H1 (cell line): ENCODE results near the gene DVL1. TPM values are rescaled to one million over a fixed set of nuclear protein-coding genes. Genes with fewer than 3 reads are reported as not detected.

Experiments
- CTCF ChIA-PET: fragments of 300-600 bp; sonication (Branson Sonifier 250); formaldehyde crosslinking; loops from one replicate; lab custom pipeline; 2021; ENCODE audit not compliant: partially characterized antibody; lab: Charles Lee
- POLR2A ChIA-PET: fragments of 300-600 bp; sonication (Branson Sonifier 250); formaldehyde crosslinking; loops from one replicate; lab custom pipeline; 2021; ENCODE audit warnings: inconsistent platforms; ENCODE audit not compliant: partially characterized antibody; lab: Charles Lee
- DNase-seq, 2 experiments: peaks; one replicate each; pipeline versions ENCODE4 v3.0.0 to v3.0.0-alpha.2; 2010 to 2022; ENCODE audit warnings: low spot score in 2 of 2, low read depth in 1 of 2, mixed read lengths in 1 of 2
- FAIRE-seq: peaks from 2 replicates; lab custom pipeline; 2011; peaks lifted over from hg19 to GRCh38; lab: Jason Lieb, UNC
- H2AFZ ChIP-seq: 2 replicates; pipeline ENCODE4 v1.8.1; 2012; ENCODE audit warnings: low read length, inconsistent platforms
- H2AK5ac ChIP-seq: 2 replicates; pipeline ENCODE4 v1.6.1; 2013; ENCODE audit warnings: low read depth, low read length
- H2BK120ac ChIP-seq: replicated peaks from 2 replicates; pipeline ENCODE3; 2013; ENCODE audit warnings: low read depth, low read length, inconsistent platforms
- H2BK12ac ChIP-seq: 2 replicates; pipeline ENCODE4 v1.6.1; 2013; ENCODE audit warnings: low read depth, low read length
- H2BK15ac ChIP-seq: 2 replicates; pipeline ENCODE4 v1.6.1; 2013; ENCODE audit warnings: low read length
- H2BK20ac ChIP-seq: 2 replicates; pipeline ENCODE4 v1.6.1; 2013; ENCODE audit warnings: low read length
- H2BK5ac ChIP-seq: 2 replicates; pipeline ENCODE4 v1.6.1; 2013; ENCODE audit warnings: low read depth, low read length
- H3K14ac ChIP-seq: 2 replicates; pipeline ENCODE4 v1.6.1; 2013; ENCODE audit warnings: inconsistent platforms; ENCODE audit not compliant: insufficient read length
- H3K18ac ChIP-seq: 2 replicates; pipeline ENCODE4 v1.6.1; 2013; ENCODE audit warnings: low read length; ENCODE audit errors: extremely low read depth
- H3K23ac ChIP-seq: 2 replicates; pipeline ENCODE4 v1.6.1; 2013; ENCODE audit warnings: inconsistent platforms; ENCODE audit not compliant: insufficient read length
- H3K23me2 ChIP-seq: 2 replicates; pipeline ENCODE4 v1.6.1; 2013; ENCODE audit warnings: low read depth, low read length
- H3K27ac ChIP-seq: 2 replicates; pipeline ENCODE4 v1.6.1; 2011; ENCODE audit warnings: low read depth, low read length, inconsistent platforms
- H3K27me3 ChIP-seq, 4 experiments: replicated peaks in 1 of 4; 1 replicate in 1 of 4; 2 replicates in 3 of 4; pipeline versions ENCODE4 v1.6.1 to v1.8.1; 2011 to 2013; ENCODE audit warnings: low read length in 3 of 4, mild to moderate bottlenecking in 3 of 4, inconsistent platforms in 2 of 4, mixed read lengths in 2 of 4, moderate library complexity in 1 of 4; ENCODE audit not compliant: control insufficient read depth in 3 of 4, insufficient read depth in 3 of 4; ENCODE audit errors: extremely low read depth in 1 of 4
- H3K36me3 ChIP-seq, 4 experiments: 2 replicates each; pipeline versions ENCODE4 v1.6.1 to v1.8.1; 2011 to 2013; ENCODE audit warnings: mild to moderate bottlenecking in 4 of 4, low read length in 3 of 4, moderate library complexity in 2 of 4, control low read depth in 1 of 4, inconsistent platforms in 1 of 4; ENCODE audit not compliant: insufficient read depth in 4 of 4, control insufficient read depth in 2 of 4
- H3K4ac ChIP-seq: replicated peaks from 2 replicates; pipeline ENCODE3; 2013; ENCODE audit warnings: low read length, low read depth, mixed read lengths, inconsistent platforms; ENCODE audit not compliant: insufficient read length
- H3K4me1 ChIP-seq, 4 experiments: replicated peaks in 1 of 4; 1 replicate in 1 of 4; 2 replicates in 3 of 4; pipeline versions ENCODE4 v1.6.1 to v1.8.1; 2011 to 2013; ENCODE audit warnings: low read length in 3 of 4, inconsistent platforms in 2 of 4, mixed read lengths in 1 of 4; ENCODE audit not compliant: insufficient read depth in 4 of 4, control insufficient read depth in 3 of 4
- H3K4me2 ChIP-seq, 2 experiments: 2 replicates each; pipeline versions ENCODE4 v1.6.1 to v1.8.1; 2011 to 2013; ENCODE audit warnings: low read depth in 2 of 2, low read length in 2 of 2, control low read depth in 1 of 2, inconsistent platforms in 1 of 2, mild to moderate bottlenecking in 1 of 2; ENCODE audit not compliant: insufficient read depth in 1 of 2
- H3K4me3 ChIP-seq, 4 experiments: fragments of 200-600, 300-600 bp in 1 of 4; sonication (generic), shearing (Covaris generic), sonication (Bioruptor Twin) in 1 of 4; 2 replicates each; pipeline versions ENCODE4 v1.5.1 to v1.8.1; 2011 to 2016; ENCODE audit warnings: low read length in 4 of 4, low read depth in 3 of 4, control low read depth in 2 of 4, inconsistent platforms in 2 of 4, mild to moderate bottlenecking in 2 of 4, mixed read lengths in 1 of 4, moderate library complexity in 1 of 4; ENCODE audit not compliant: insufficient read depth in 2 of 4; ENCODE audit errors: extremely low read depth in 1 of 4
- H3K56ac ChIP-seq: replicated peaks from 2 replicates; pipeline ENCODE3; 2013; ENCODE audit warnings: low read depth, mild to moderate bottlenecking, mixed read lengths, low read length, inconsistent platforms; ENCODE audit not compliant: insufficient read length
- H3K79me1 ChIP-seq: 2 replicates; pipeline ENCODE4 v1.6.1; 2013; ENCODE audit warnings: low read depth, low read length, control low read depth
- H3K79me2 ChIP-seq, 2 experiments: 2 replicates each; pipeline versions ENCODE4 v1.6.1 to v1.8.1; 2012 to 2013; ENCODE audit warnings: low read length in 2 of 2, mild to moderate bottlenecking in 2 of 2, inconsistent platforms in 1 of 2; ENCODE audit not compliant: insufficient read depth in 2 of 2, control insufficient read depth in 1 of 2
- H3K9ac ChIP-seq, 4 experiments: replicated peaks in 1 of 4; 1 replicate in 1 of 4; 2 replicates in 3 of 4; pipeline versions ENCODE4 v1.6.1 to v1.8.1; 2011 to 2013; ENCODE audit warnings: low read depth in 3 of 4, low read length in 3 of 4, control low read depth in 2 of 4, mild to moderate bottlenecking in 2 of 4, moderate library complexity in 2 of 4, inconsistent platforms in 1 of 4; ENCODE audit errors: extremely low read depth in 1 of 4
- H3K9me3 ChIP-seq, 2 experiments: 2 replicates each; pipeline versions ENCODE4 v1.6.1 to v1.8.1; 2012 to 2013; ENCODE audit warnings: mild to moderate bottlenecking in 2 of 2, moderate library complexity in 2 of 2, control low read depth in 1 of 2, inconsistent platforms in 1 of 2, low read depth in 1 of 2, low read length in 1 of 2, mixed read lengths in 1 of 2; ENCODE audit not compliant: insufficient read depth in 2 of 2
- H4K20me1 ChIP-seq, 2 experiments: replicated peaks in 1 of 2; 2 replicates each; pipeline versions ENCODE3 to v1.8.1; 2011 to 2013; ENCODE audit warnings: inconsistent platforms in 2 of 2, low read length in 2 of 2, mild to moderate bottlenecking in 1 of 2; ENCODE audit not compliant: insufficient read depth in 2 of 2, control insufficient read depth in 1 of 2
- H4K5ac ChIP-seq: 2 replicates; pipeline ENCODE4 v1.6.1; 2013; ENCODE audit warnings: low read length, low read depth, mixed read lengths, inconsistent platforms; ENCODE audit not compliant: insufficient read length
- H4K8ac ChIP-seq: 2 replicates; pipeline ENCODE4 v1.8.0; 2013; ENCODE audit warnings: mild to moderate bottlenecking, moderate library complexity, low read length, inconsistent platforms; ENCODE audit not compliant: insufficient read depth; ENCODE audit errors: extremely low read depth
- H4K91ac ChIP-seq: replicated peaks from 2 replicates; pipeline ENCODE3; 2013; ENCODE audit warnings: low read length, mixed read lengths, inconsistent platforms; ENCODE audit not compliant: insufficient read length
- BACH1 ChIP-seq: IDR thresholded peaks from 2 replicates; pipeline ENCODE4 v1.6.1; 2012; ENCODE audit warnings: low read length, improper control_type of control experiment
- BCL11A ChIP-seq, 2 experiments: IDR thresholded peaks; one replicate each; pipeline ENCODE4 v1.6.1; 2011; ENCODE audit warnings: low read depth in 2 of 2, low read length in 2 of 2, mild to moderate bottlenecking in 2 of 2
- BRCA1 ChIP-seq: IDR thresholded peaks from 2 replicates; pipeline ENCODE4 v1.6.1; 2012; ENCODE audit warnings: low read depth, low read length, improper control_type of control experiment
- CHD1 ChIP-seq: IDR thresholded peaks from 2 replicates; pipeline ENCODE4 v1.6.1; 2012; ENCODE audit warnings: low read depth, low read length, improper control_type of control experiment
- FOSL1 ChIP-seq: IDR thresholded peaks from 2 replicates; pipeline ENCODE4 v1.6.1; 2011; ENCODE audit warnings: mild to moderate bottlenecking, low read depth, low read length, moderate library complexity; ENCODE audit not compliant: insufficient read depth
- JUN ChIP-seq: IDR thresholded peaks from 2 replicates; pipeline ENCODE4 v1.6.1; 2011; ENCODE audit warnings: low read depth, mild to moderate bottlenecking, improper control_type of control experiment, low read length
- POU5F1 ChIP-seq: IDR thresholded peaks from 2 replicates; pipeline ENCODE4 v1.6.1; 2011; ENCODE audit warnings: low read depth, mild to moderate bottlenecking, low read length, moderate library complexity
- RAD21 ChIP-seq, 2 experiments: IDR thresholded peaks in 1 of 2; conservative IDR thresholded peaks in 1 of 2; 2 replicates each; pipeline ENCODE4 v1.6.1; 2011; ENCODE audit warnings: low read depth in 2 of 2, low read length in 2 of 2, improper control_type of control experiment in 1 of 2, inconsistent platforms in 1 of 2, mild to moderate bottlenecking in 1 of 2, moderate library complexity in 1 of 2
- RFX5 ChIP-seq: IDR thresholded peaks from 2 replicates; pipeline ENCODE4 v1.6.1; 2011; ENCODE audit warnings: low read depth, low read length, improper control_type of control experiment, borderline replicate concordance
- SUZ12 ChIP-seq: fragments of 200-600 bp; sonication (generic); IDR thresholded peaks from 2 replicates; pipeline ENCODE4 v1.6.1; 2012; ENCODE audit warnings: mild to moderate bottlenecking, inconsistent platforms, low read length, moderate library complexity, mixed read lengths
- TBP ChIP-seq: IDR thresholded peaks from 2 replicates; pipeline ENCODE4 v1.6.1; 2011; ENCODE audit warnings: low read depth, low read length, improper control_type of control experiment
- WGBS, 2 experiments: shearing (Covaris generic) in 1 of 2; methylation state at CpG; one replicate each; pipeline versions ENCODE4 v1.1.6 to v1.1.7; 2013 to 2015; ENCODE audit warnings: low lambda C conversion rate in 2 of 2, mixed read lengths in 2 of 2, inconsistent platforms in 1 of 2, low coverage in 1 of 2, missing lambda C conversion rate in 1 of 2; ENCODE audit not compliant: insufficient replicate concordance in 2 of 2, insufficient coverage in 1 of 2, insufficient read length in 1 of 2; ENCODE audit errors: extremely low coverage in 1 of 2, missing lambda C conversion rate in 1 of 2; 5-methylcytosine and 5-hydroxymethylcytosine counted together
- polyA plus RNA-seq, 7 experiments: library from polyadenylated mRNA; depleted of rRNA in 3 of 7; stranded (reverse) in 5 of 7; unstranded in 2 of 7; fragments of >200 nt in 5 of 7; fragments of 200-250 nt in 2 of 7; gene quantifications; 1 replicate in 5 of 7; 2 replicates in 1 of 7; 4 replicates in 1 of 7; pipeline versions ENCODE4 v1.2.1 to v1.2.3, GENCODE V29; 2011 to 2013; ENCODE audit warnings: missing spikeins in 2 of 7, mixed read lengths in 2 of 7
- total RNA-seq: library from RNA; stranded (reverse); fragmentation: NEBNext Ultra II Directional; extraction: Animal tissue kit (Norgen Biotek cat#: 25700); gene quantifications from 2 replicates; pipeline ENCODE4 v1.2.1, GENCODE V29; 2021
- TF ChIP-seq, protein P1 (sequence below): IDR thresholded peaks from 2 replicates; pipeline ENCODE4 v1.6.1; 2012; ENCODE audit warnings: inconsistent platforms

The DVL1 gene
- total and polyA plus RNA-seq, 2 of the 8 experiments (the other 6 are each of a cell fraction or from before 2014, with no cell fraction given) = 39.4 to 58.9 TPM

DNA sequence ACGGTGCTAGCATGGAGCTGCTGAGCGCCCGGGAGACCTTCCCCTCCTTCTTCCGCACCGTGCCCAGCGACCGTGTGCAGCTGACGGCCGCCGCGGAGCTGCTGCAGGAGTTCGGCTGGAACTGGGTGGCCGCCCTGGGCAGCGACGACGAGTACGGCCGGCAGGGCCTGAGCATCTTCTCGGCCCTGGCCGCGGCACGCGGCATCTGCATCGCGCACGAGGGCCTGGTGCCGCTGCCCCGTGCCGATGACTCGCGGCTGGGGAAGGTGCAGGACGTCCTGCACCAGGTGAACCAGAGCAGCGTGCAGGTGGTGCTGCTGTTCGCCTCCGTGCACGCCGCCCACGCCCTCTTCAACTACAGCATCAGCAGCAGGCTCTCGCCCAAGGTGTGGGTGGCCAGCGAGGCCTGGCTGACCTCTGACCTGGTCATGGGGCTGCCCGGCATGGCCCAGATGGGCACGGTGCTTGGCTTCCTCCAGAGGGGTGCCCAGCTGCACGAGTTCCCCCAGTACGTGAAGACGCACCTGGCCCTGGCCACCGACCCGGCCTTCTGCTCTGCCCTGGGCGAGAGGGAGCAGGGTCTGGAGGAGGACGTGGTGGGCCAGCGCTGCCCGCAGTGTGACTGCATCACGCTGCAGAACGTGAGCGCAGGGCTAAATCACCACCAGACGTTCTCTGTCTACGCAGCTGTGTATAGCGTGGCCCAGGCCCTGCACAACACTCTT, 17.0 kb downstream of the DVL1 start:
- Histone ChIP-seq H3K56ac (no peak overlapping the region), H4K8ac (no peak overlapping the region), H3K4ac (no peak overlapping the region), H4K5ac (no peak overlapping the region), H3K27ac (no peak overlapping the region), H3K36me3 (peaks cover 0 to 12% (median 0%) of the 10 kb centered on the region in 4 experiments; a peak in 2 of 8 replicates), H2BK5ac (no peak overlapping the region), H3K79me1 (peaks cover 6% of the 10 kb centered on the region; the same call in 1 of the 2 replicates), H4K91ac (no peak overlapping the region), H3K4me2 (no peak overlapping the region), H3K4me3 (no peak overlapping the region), H3K23ac (no peak overlapping the region), H3K14ac (no peak overlapping the region), H3K27me3 (no peaks in the 10 kb centered on the region; a peak in 1 of 7 replicates), H2BK15ac (no peak overlapping the region), H2AK5ac (no peak overlapping the region), H3K23me2 (peaks cover 2% of the 10 kb centered on the region; the same call in 1 of the 2 replicates), H3K9me3 (peaks cover 0 to 6% of the 10 kb centered on the region in 2 experiments; a peak in 2 of 4 replicates), H2BK12ac (no peak overlapping the region), H2AFZ (no peak overlapping the region), H2BK120ac (no peak overlapping the region), H3K4me1 (no peaks in the 10 kb centered on the region; a peak in 2 of 7 replicates), H4K20me1 (peaks cover 5 to 29% of the 10 kb centered on the region in 2 experiments), H3K18ac (no peak overlapping the region), H2BK20ac (no peak overlapping the region), H3K9ac (no peak overlapping the region), H3K79me2 (no peaks in the 10 kb centered on the region)
- ChIA-PET CTCF (interaction anchor here (2.2 kb wide), 1 partner anchor 41 kb away, joined by 5 read pairs; no protein-coding TSS in a partner anchor), POLR2A (interaction anchor here (0.5 to 9.0 kb wide), 13 partner anchors 9 to 70 kb away, joined by 3 to 134 read pairs (median 3); partner anchors contain the start of gene AURKAIP1)
- DNase-seq (no peak), FAIRE-seq (no peak)
- 92% methylated on average over 54 of the region's 57 CpGs; no CpG with 5 or more reads in 1 of the 2 experiments for WGBS, 2 experiments
- TF ChIP-seq SUZ12 = no peak
- TF ChIP-seq RFX5 = no peak
- TF ChIP-seq TBP = no peak
- TF ChIP-seq, protein P1, sequence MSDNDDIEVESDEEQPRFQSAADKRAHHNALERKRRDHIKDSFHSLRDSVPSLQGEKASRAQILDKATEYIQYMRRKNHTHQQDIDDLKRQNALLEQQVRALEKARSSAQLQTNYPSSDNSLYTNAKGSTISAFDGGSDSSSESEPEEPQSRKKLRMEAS = no peak
- no peak for TF ChIP-seq JUN
- TF ChIP-seq BACH1 = no peak
- TF ChIP-seq CHD1 = no peak
- no peak for TF ChIP-seq BCL11A (IDR thresholded peaks at IDR 0.05; ENCODE audit: low read depth in 2 of 2, low read length in 2 of 2)
- no peak for TF ChIP-seq BRCA1
- no peak for TF ChIP-seq RAD21 (IDR thresholded peaks at IDR 0.05 in 1 of 2, conservative IDR thresholded peaks at IDR 0.05 in 1 of 2; ENCODE audit: low read depth in 2 of 2, low read length in 2 of 2)
- TF ChIP-seq POU5F1 = no peak
- TF ChIP-seq FOSL1 = no peak
